AG20443 (cell line): Measurements from ENCODE around the gene LARP1B.
A peak's percentile ranks its signal among the peaks of the same experiment; 100 is the strongest.
"Not testable (repeated sequence)": the region's sequence is repeated elsewhere in the genome, so short reads cannot be mapped to it uniquely, and the experiment has no call there.

Experiments
- DNase-seq: peaks from one replicate; pipeline ENCODE4 v3.0.0; 2012; ENCODE audit warnings: low spot score, mixed read lengths

LARP1B gene

DNA sequence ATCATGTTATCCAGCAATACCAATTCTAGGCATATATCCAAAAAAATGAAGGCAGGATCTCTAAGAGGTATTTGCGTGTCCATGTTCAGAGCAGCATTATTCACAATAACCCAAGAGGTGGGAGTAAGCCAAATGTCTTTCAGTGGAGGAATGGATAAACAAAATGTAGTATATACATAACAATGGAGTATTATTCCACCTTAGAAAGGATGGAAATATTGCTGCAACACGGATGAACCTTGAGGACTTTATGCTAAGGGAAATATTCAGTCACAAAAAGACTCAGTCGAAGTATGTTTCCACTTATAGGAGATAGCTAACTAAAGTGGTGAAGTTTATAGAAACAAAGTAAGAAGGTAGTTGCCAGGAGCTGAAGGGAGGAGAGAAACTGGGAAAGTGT is 74.3 kb downstream of the LARP1B start:
- no peak for DNase-seq

DNA sequence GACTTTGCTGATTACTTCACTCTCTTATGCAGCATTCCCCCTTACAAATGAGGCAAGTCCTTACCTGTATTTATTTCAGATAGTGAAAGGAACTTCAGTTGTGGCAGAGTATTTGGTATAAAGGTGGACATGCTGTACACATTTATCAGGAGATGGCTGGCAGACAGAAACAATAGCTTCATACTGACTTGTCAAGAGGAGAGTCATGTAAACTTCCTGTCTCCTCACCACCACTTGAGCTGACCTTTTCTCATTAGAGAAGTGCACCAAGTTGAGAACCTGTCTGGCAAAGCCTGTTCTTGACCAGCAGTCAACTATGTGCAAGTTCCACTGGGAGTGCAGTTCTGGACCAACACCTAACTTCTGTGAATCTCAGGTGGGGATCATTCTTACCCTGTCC is 80.8 kb downstream of the LARP1B start:
- DNase-seq, result no peak

DNA sequence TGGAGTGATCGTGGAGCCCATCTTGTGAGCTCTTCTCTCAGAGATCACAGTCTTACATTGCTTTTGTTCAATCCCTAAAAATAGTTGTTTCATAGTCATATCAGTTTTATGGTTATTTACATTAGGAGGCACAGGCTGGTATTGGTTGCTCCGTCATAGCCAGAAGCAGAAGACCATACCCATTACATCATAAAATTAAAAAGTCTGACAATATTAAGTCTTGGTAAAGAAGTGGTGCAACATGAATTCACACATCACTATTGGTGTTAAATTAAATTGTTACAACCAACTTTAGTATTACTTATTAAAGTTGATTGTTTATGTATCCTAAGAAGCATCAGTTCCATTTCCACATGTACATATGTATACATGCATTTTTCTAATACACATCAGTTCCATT is 84.6 kb downstream of the LARP1B start:
- no peak for DNase-seq

DNA sequence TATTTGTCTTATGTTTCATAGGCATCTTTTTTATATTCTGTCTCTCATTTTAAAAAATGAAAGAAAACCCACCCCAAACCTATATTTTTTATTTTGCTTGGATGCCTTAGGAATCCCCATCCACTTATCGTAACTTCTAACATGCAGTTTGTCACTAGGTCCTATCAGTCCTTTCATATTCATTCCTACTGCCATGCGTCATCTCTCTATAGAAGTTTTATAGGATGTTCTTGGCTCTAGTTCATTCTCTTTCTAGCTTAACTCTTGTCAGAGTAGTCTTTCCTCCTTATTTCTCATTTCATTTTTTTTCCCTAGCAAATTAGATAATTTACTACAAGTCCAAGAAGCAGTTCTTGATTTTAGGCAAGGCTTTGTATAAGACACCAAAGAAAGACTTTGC is 92.7 kb downstream of the LARP1B start:
- no peak for DNase-seq

DNA sequence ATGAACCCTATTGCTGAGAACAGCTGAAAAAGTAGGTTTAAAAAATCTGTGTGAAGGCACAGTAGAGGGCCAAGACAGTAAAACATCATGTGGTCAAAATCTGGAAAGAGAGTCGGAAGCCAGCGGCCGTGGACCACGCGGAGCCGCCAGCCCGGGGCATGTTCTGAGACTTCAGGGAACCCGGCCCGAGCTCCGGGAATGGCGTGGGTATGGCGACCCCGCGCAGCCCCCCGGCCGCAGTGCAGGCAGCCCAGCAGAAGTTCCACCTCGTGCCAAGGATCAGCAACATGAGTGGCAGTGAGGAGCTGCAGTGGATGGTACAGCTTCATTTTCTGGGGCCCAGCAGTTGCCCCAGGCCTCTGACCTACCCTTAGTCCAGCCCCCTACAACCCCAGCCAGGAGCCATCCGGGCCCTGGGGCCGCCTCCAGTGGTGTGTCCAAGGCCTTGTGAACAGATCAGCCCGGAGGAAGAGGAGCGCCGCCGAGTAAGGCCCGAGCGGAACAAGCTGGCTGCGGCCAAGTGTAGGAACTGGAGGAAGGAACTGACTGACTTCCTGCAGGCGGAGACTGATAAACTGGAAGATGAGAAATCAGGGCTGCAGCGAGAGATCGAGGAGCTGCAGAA is 94.2 kb downstream of the LARP1B start:
- DNase-seq, result no peak

DNA sequence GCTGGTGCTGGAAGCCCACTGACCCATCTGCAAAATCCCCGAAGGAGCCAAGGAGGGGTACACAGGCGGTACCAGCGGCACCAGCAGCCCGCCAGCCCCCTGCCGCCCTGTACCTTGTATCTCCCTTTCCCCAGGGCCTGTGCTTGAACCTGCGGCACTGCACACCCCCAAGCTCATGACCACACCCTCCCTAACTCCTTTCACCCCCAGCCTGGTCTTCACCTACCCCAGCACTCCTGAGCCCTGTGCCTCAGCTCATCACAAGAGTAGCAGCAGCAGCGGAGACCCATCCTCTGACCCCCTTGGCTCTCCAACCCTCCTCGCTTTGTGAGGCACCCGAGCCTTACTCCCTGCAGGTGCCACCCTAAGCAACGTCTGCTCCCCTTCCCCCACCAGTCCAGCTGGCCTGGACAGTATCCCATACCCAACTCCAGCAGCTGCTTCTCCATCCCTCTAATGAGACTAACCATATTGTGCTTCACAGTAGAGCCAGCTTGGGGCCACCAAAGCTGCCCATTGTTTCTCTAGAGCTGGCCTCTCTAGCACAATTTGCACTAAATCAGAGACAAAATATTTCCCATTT is 94.9 kb downstream of the LARP1B start:
- no peak for DNase-seq

DNA sequence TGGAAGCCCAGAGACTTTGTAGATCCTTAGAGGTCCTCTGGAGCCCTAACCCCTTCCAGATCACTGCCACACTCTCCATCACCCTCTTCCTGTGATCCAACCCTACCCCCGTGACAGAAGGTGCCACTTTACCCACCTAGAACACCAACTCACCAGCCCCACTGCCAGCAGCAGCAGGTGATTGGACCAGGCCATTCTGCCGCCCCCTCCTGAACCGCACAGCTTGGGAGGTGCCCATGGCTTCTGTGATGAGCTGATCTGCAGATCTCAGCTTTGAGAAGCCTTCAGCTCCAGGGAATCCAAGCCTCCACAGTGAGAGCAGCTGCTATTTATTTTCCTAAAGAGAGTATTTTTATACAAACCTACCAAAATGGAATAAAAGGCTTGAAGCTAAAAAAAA is 95.4 kb downstream of the LARP1B start:
- not testable (repeated sequence) for DNase-seq

DNA sequence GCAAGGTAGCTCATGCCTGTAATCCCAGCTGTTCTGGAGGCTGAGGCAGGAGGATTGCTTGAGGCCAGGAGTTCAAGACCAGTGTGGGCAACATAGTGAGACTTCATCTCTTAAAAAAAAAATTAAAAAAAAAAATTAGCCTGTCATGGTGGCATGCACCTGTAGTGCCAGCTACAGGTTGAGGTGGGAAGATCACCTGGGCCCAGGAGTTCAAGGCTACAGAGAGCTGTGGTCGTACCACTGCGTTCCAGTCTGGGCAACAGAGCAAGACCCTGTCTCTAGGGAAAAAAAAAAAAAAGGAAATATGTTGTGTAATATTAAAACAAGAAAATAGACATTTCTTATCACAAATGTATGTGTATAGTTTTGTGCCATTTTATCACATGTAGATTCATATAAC is 97.8 kb downstream of the LARP1B start:
- DNase-seq, result no peak

DNA sequence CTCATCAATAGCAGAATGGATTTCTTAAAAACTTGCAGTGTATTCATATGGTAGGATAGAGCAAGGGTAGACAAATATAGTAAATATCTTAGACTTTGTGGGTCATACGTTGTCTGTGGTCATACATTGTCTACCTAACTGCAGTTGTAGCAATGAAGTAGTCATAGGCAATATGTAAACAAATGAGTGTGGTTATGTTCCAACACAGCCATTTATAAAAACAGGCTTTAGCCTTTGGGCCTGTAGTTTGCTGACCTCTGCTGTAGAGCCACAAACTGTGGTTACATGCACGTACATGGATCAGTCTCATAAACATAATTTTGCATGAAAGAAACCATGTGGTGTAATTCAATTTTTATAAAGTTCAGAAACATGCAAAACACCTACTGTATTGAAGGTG is 98.9 kb downstream of the LARP1B start:
- no peak for DNase-seq

DNA sequence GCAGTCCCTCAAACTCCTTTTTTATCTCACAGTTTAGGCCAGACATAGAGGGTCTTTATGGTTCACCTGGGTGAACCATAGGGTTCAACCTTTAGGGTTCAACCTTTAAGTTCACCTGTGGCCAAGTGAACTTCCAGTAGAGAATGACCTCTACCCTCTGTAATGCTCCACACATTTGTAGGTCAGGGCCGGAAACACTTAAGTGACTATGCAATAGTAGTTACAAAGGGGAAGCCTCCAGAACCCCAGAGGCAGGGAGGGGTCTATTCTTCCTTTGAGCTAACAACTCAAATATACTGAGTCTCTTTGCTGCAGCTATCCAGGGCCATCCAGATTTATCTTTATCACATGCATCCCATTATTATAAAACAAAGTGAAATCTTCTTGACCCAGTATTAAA is 100.0 kb downstream of the LARP1B start:
- DNase-seq, result no peak

DNA sequence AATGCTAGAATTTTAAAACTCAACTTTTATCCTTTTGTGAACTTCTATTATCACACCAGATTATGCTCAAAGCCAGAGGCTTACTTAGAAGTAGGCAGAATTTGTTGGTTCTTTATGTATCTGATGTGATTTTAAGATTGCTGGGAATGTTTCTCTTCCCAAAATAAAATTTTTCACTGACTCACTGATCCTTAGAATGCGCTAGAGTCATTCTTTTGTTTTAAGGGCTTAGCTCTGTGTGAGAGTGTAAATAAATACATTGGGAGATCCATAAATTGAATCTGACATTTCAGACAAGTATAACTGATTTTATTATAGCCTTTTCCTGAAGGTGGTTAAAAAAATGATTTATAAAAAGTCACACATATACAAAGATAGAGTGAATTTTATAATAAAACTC is 101.3 kb downstream of the LARP1B start:
- DNase-seq, result no peak

DNA sequence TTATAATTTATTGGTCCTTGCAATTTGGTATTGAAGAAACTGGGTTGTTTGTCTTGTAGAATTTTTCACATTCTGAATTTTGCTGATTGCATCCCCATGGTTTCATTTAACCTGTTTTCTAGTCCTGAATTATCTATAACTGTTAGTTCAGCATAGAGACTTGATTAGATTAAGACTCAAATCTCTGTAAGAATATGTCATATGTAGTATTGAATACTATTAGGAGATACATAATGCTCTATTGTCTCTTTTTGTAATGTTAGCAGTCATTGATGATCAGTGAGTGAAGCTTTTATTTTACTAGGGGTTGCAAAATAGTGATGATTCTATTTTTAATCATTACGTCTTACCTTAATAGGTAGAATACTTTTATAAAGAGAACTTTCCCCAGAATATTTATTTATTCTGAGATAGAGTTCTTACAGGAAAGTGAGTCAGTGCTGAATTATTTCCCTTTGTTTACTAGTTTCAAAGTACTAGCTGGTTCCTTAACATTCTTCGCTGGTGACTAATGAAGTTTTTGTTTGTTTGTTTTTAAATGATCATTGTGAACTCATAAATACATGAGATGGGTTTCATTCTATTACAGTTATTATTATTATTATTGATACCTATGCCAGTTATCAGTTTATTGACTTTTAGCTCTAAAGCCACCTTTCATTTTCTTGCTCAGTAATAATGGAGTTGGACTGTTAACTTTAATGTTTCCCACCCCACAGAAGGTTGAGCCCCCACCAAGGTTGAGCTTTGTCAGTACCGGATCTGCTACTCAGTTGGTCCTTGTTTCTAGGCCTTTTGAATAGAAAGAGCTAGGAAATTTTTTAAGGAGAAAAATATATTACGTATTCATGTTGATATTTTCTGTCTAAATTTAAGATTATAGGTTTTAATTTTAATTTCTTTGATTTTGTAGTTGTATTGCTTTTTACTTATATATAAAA is 102.3 kb downstream of the LARP1B start:
- peak; percentile 14 for DNase-seq

DNA sequence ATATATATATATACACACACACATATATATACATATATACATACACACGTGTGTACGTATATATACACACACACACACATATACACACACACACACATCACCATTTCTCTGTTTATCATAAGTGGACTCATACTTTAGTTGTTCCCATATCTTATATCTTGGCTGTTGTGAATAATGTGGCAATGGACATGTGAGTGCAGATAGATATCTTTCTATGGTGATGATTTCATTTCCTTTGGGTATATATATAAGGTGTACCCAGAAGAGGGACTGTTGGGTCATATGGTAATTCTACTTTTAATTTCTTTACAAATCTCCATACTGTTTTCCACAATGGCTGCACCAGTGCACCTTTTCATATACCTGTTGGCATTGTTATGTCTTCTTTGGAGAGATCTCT is 105.9 kb downstream of the LARP1B start:
- DNase-seq, result no peak

DNA sequence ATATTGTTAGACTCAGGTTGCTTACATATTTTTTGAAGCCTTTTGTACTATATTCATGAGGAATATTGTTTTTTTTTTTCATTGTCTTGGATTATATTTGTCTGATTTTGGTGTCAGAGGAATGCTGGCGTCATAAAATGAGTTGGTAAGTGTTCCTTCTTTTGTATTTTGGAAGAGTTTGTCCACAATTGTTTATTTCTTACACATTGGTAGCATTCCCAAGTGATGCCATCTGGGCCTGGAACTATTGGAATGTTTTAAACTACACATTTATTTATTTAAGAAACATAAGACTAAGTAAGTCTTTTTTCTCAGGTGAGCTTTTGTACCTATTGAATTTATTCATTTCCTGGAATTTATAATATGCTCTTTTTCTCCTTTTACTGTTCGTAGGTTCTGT is 107.6 kb downstream of the LARP1B start:
- no peak for DNase-seq

DNA sequence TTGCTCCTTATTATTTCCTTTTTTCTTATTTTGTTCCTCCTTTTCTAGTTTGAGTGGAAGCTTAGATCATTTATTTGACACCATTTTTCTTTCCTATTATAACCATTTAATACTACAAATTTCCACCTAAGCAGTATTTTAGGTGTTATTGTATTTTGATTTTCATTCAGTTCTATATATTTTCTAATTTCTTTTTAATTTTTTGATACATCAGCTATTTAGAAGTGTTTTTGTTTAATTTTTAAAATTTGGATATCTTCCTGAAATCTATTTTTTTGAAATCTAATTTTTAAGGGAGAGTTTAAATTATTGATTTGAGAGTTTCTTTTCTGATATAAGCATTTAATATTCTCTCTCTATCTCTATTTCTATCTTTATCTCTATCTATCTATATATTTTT is 108.1 kb downstream of the LARP1B start:
- DNase-seq, result no peak

DNA sequence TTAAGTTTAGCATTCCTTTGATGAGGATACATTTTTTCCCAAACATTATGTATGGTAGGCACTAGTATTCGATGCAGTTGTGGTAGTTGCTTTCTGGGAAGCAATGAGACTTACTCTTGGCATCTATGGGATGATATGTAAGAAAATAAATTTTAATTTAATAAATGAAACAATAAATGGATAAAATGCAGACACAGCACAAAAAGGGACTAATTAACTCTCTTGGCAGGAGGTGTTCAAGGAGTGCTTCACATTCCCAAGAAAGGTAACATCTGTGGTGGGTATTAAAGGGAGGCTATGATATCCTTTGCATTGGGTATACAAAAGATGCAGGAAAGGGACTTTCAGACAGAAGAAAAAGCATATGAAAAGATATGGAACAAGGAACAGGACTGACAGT is 115.5 kb downstream of the LARP1B start:
- no peak for DNase-seq

DNA sequence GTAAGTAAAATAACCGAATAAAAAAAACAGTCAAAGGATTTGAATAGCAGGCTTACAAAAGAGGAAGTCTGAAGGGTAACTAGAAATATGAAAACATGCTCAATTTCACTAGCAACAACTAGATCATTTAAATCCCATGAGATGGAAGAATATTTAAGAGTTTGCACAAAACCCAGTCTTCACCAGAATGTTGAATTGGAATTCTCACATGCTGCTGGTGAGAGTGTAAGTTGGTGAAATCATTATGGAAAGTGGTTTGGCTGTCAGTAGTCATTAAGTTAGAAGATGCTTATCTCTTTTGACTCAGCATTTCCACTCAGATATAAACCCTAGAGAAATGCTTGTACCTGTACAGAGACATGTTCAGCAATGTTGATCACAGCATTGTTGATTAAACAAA is 116.4 kb downstream of the LARP1B start:
- no peak for DNase-seq

DNA sequence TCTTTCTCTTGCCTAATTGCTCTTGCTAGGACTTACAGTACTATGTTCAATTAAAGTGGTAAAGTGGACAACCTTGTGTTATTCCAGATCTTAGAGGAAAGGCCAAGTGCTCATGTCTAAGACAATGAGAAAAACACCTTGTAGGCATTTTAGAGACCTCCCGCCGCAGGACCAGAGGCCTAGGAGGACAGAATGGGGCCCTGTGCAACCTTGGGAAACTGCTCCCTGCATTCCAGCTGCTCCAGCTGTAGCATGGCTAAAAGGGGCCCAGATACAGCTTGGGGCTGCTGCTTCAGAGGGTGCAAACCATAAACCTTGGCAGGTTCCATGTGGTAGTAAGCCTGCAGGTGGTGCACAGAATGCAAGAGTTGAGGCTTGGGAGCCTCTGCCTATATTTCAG is 125.5 kb downstream of the LARP1B start:
- no peak for DNase-seq

DNA sequence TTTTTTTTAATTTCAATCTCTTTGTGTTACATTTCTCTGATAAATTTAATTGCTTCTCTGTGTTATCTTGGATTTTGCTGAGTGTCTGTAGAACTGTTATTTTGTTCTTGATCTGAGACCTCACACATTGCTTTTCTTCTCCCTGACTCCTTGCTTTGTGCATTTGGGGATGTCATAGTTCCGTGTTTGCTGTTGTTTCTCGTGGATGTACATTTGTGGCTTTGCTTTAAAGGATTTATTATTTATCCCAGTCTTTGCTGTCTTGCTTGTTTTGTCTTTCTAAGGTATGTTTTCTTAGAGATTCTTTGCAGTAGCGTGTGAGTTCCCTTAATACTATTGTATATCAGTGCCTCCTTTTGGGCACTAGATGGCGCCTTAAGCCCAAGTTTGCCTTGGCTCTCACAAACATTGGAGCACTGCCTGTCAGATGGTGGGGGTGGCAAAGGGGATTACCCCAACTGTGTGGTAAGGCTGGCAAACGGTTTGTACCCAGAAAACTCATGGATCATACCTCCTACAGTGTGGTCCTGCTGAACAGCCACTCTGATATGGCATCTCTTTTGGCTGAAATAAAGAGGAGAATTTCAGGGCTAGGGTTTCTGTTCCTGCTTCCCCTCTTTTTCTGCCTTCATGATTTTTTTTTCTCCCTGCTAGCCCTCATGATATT is 130.1 kb downstream of the LARP1B start:
- peak; percentile 74 for DNase-seq

DNA sequence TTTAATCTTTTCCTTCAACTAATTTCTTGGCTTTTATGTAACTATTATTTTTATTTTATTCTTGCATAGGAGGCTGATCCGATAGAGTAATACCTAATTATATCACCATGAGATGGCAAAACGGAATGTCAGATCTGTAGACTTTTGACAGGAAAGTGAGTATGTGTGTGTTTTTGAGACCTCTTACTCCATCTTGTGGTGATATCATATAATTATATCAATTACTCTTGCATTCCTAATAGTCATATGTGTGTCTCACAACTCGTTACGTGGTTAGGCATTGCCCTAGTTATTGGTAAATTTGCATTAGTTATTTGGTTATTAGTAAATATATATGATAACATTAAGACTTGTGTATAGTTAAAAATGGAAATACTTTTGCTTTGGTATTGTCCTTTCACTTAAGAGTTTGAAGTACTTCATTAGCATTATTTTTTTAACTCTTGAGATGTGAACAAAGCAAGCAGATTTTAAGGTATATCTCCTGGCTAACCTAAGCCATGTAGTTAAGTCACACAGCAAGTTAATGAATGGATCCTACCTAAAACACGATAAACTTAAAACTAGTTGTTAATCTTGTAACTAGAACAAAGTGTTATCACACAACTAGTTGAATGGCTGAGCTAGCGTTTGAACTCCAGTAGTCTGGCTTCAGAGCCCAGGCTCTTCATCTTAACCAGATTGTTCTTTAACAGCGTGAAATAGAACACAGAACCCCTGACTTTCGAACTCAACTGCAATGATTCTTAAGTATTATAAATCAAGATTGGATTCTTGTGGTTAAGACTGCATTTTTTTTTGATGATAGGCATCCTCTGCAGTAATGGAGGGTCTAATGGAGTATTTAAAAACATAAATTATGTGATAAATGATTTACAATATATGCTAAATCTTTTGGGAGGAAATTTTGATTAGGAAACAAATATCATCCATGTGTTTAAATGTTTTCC is 159.4 kb downstream of the LARP1B start:
- peak; percentile 47 for DNase-seq

DNA sequence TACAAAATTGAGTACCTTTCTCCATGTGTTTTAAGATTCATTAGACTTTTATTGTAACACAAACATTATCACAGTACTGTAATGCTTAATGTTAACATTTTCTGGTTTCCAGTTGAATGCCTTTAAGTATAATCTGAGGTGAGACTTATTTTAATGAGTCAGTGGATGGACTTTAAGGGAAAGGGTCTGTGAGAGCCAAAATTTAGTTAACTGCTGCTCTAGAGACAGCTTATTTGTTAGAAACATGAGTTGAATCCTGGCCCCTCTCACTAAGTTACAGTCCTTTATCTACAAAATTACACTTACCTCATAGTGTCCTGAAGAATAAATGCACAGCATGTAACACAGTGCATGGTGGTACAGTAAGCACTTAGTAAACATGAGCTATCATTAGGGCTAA is 160.5 kb downstream of the LARP1B start:
- no peak for DNase-seq

DNA sequence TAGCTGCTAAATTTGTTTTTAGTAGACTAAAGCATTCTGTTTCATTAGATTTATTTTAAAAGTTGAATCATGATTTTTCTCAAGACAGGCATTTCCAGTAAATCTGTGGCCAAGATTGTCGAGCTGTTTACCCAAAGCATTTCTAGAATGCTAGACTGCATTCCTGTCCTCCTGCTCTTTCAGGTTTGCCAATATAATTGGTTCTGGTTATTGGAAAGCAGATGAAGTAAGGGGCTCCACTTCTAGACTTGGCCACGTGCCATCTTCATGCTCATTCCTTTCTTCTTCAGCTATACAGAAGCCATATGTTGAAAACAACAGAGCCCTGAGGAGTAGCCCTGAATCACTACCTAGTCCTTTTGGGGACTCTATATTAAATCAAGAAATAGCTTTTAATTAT is 164.0 kb downstream of the LARP1B start:
- peak; percentile 59 for DNase-seq
